ENCODE data around the gene BHMT2.

BHMT2 gene, protein sequence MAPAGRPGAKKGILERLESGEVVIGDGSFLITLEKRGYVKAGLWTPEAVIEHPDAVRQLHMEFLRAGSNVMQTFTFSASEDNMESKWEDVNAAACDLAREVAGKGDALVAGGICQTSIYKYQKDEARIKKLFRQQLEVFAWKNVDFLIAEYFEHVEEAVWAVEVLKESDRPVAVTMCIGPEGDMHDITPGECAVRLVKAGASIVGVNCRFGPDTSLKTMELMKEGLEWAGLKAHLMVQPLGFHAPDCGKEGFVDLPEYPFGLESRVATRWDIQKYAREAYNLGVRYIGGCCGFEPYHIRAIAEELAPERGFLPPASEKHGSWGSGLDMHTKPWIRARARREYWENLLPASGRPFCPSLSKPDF

DNA sequence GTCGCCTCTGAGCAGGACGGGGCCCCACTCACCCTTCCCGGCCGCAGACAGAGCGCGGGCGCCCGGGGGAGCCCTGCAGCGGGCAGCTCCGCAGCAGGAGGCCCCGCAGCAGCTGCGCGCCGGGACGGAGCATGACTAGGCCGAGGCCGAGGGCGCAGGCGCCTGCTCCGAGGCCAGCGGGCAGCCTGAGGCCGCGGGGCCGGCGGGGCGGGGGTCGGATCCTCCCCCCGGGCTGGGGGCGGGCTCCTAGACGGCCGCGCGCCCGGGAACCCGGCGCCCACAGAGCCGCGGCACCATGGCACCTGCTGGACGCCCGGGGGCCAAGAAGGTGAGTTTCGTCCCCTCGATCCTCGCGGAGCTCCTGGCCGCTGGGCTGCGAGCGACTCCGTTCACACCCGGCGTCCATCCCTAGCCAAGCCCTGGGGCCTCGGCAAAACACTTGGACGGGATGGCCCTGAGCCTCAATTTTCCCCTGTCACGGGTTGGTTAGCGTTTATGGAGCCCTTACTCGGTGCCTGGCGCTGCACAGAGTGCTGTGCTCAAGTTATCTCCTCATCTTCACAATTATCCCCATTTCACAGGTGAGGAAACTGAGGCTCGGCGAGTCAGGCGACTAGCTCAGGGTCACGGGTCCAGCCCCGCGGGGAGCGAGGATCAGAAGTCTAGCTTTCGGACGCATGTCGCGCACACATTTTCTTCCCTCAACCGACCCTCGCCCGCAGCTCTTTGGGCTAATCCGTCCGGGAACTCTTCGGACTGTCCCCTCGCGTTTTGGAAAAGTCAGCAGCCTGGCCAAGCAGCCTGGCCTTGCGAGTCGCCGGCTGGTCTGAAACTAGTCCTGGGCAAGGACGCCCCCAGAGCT, at the start of gene BHMT2, which contains the start of gene DMGDH:
TSS of gene BHMT2 (plus strand) at position 280 of the 862 bp plus-strand sequence. CDS start at position 296, 16 bp downstream.
TSS of gene DMGDH (minus strand) at position 187 of the 862 bp plus-strand sequence. CDS start at position 133, 54 bp downstream.
- DNase-seq: no peak

DNA sequence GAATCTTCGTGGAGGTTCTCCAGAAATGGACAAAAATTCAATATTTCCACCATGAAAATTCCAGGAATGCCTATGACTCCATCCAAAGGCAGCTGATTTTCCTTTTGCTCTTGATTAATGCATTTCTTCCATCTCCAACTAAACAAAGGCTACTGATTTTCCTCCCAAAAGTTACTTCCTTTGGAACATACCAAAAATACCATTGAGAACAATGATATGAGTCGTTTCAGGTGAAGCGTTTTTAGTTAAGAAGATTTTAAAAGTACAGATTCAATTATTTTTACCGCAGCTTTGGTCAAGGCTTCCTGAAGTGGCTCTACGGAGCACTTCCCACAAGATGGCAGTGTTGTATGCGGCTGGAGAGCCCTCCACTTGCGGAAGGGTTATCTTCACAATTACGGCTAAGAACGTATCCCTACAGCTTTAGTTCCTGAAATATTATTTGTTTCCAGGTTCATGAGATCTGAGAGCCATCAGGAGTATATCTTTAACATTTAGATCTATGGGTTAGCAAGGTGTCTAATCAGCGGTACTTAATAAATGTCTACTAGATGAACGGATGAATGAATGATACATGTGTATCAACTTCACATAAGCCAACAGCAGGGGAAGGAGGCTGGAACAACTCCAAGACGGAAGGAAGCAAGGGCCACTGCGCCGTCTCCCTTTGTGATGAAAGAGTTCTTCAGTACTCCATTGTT, 48.6 kb upstream of the BHMT2 start:
- DNase-seq: peak; percentile 78

DNA sequence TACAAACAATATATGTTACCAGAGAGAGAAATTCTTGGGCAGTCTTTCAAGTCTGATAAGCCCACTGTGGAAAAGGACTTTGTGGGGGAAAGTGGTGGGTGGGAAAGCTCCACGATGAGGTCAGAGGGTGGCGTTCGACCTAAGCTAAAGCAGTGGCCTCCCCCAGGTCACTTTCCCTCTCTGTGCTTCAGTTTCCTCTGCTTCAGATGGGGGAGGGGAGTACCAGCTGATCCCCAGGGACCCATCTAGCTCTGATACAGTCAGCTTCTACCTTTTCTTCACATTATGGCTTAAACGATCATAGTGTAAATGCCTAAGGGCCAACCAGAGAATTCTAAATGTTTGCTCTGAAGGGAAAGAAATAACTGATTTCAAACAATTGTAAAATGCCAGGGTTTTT, 47.8 kb upstream of the BHMT2 start:
- peak; percentile 43 for DNase-seq

DNA sequence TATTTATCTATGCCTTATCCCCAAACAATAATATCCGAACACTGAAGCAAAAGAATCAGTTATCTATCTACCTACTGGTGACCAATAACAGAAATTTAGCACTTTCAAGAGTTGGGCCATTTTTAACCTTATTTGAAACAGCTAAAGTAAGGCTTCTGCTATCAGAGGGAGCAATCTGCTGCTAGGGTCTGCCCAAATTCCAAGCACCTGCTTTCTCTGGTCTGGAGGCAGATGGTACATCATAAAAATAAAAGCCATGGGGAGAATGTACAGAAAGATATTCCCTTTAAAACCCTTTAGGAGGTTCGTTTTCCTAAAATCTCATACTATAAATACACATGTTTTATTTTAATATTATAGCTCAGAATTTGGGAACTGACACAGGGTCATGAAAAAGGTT, 46.8 kb upstream of the BHMT2 start:
- peak; percentile 34 for DNase-seq

DNA sequence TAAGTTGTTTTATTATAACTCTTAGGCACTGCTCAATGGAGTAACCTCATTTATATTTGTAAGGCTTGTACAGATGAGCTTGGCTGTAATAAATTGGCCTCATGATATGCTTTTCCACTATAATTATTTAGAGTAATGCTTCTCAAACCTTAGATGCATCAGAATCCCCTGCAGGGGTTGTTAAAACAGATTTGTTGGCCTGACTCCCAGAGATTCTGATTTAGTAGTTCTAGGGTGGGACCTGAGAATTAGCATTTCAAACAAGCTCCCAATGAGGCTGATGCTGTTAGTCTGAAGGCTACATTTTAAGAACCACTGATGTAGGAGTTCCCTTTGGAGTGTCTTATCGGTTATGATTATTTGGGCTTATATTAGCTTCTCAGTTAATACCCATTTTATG, 46.2 kb upstream of the BHMT2 start:
- DNase-seq: no peak

DNA sequence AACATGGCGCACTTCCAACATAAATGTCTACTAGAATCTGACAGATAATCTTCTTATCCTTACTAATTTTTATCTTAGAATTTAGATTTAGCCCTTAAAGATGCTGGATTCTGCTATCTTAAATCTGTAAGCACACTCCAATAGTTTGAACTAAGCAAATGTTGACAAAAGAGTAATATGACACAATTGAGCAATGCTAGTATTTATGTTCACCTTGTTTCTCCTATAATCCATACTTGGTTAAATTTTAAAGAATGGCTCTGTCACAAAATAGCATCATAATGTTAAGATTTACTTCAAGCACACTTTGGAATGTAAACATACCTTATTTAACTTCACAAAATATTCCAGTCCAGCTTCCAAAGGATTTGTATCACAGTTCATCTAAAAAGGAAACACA, 45.6 kb upstream of the BHMT2 start:
- no peak for DNase-seq

DNA sequence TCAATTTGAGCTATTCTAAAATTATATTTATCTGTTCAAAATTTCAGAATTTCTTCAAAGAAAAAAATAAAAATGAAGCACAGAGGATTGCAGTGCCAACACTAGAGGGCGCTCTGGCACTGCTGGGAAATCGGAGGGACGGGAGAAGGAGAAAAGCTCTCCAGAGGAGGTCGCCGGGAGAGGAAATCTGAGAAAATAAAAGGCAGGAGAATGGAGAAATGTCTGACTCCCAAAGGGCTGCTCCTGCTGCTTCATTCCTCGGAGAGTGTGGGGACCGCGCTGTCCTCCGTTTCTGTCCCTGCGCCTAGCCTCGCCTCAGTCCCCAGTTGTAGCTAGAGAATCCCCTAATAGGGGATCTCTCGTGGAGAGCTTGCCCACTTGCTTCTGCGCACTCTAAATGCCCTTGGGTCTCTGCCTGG, 44.5 kb upstream of the BHMT2 start:
- peak; percentile 60 for DNase-seq

DNA sequence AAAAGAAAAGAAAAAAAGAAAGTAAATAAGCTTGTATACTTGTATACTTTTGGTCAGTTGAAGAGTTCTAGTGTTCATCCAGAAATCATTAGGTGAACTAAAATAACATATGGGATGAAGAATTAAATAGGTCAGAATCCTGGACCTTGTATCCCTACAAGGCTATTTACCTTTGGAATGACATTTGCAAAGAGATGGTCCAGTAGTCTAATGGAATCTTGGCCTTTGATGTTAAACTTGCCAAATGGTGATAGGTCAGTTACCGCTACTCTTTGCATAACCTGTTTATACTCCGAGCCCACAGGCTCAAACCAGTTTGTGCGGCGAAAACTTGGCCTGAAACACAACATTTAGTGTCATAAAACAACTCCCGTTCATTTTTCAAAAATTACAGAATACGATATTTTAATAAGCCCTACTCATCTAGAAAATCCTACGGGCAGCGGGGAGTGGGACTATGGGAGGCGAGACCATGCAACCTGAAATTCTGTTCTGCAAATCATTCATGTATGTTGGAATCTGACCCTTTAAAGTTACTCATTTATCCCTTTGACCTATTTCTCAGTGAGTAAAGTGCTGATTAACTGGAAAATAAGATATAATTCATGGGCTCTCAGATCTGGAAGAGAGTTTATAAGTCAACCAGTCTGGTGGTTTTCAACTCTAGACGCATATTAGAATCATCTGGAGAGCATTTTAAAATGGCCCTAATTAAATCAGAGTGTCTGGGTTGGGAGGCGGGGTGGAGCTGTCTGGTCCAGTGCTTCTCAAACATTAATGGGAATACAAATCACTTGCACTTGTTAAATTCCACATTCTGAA, 38.7 kb upstream of the BHMT2 start:
- no peak for DNase-seq

DNA sequence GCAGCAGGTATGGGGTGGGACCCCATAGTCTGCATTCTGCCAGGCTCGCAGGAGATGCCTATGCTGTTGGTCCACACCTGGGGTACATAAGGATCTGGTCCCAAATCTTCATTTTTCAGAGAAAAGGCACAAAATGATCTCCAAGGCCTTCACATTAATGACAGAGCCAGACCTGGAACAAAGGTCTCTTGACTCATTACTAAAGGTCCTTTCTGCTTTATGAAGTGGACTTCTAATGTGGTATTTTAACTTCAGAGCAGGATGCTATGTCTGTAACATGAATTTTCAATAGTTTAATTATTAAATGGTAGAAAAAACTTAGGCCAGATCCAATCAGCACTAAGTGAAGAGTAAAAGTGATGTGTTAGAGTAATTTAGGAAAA, 38.1 kb upstream of the BHMT2 start:
- no peak for DNase-seq

DNA sequence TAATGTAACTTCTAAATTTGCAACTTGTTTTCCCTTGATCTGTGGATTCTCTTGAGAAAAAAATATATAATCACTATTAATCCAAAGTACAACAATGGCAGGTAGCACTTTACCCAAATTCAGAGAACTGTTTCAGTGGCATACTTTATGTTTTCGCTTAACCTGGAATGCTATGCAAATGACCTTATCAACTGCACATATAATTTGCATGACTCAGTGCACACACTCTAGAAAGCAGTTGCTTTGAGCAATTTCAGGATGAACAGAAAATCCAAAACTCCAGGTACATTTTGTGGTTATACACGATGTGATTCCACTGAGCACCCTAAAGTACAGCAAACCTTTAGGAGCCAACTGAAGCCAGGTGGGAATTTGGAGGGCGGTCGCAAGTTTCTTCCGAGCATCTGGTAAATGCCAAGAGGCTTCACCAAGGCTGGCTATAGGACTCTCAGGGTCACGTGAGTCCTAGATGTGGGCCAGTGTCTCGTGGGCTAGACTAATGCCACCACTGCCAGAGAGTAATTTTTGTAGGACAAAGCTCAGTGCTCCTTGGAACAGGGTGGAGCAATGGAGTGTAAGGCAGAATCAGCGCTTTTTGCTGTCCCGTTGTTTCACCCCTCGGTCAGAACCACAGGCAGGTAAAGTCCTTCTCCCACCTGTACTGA, 37.4 kb upstream of the BHMT2 start:
- no peak for DNase-seq

DNA sequence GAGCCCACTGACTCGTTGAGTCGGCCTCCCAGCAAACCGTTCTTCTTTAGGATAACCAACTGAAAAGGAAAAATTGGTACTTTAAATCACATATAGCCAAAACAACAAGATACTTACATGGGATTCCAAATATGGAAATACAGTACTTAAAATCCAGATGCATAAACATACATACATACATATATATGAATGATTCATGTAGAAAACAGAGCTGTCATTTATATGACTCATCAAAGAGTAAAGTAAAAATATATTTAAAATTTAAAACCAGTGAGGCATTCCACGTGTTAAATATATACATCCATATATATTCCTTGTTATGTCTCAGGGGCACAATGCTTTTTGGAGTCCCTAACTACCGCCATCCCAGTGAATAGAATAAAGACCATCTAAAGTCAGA, 36.8 kb upstream of the BHMT2 start:
- no peak for DNase-seq

DNA sequence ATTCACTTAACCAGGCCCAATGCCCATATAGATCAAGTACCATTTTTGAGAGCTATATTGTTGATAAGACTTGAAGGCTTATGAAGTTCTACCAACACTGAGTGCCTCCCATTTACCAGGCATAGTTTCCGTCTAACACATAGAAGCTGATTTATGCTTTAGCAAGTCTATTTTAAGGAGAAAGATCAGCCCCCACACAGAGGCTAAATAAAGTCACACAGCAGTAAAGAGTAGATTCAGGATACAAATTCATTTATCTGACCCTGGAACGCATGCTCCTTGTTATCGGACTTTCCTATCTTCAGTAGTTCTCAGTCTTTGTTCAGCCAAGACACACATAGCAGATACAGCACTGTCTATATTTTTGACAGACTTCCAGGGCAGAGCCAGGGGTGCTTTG, 34.3 kb upstream of the BHMT2 start:
- no peak for DNase-seq

DNA sequence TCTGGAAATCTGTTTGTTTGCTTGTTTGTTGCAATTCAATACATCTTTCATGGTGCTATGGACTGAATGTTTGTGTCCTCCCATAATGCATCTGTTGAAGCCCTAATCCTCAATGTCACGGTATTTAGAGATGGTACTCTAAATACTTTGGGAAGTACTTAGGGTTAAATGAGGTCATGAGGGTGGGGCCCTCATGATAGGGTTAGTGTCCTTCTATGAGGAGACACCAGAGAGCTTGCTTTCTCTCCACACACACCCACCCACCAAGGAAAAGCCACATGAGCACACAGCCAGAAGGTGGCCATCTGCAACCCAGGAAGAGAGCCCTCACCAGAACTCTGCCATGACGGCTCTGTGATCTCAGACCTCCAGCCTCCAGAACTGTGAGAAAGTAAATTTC, 32.8 kb upstream of the BHMT2 start:
- DNase-seq: no peak

DNA sequence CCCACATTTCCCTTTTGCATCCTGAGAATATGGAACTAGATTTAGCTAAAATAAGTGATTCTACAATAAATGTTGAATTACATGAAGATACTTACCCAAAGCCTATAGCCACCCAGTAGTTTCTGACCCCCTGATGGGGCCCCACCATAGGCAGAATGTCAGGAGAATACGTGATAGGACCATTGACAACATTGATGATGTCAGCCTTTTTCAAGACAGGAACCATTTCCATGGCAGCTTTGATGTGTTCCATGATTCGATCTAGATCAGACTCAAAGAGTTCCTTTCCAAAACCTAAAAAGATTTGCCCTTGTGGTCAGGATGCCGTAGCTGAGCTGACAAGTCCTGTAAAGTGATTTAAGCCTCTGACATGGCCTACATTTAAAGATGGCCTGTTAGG, 27.4 kb upstream of the BHMT2 start:
- DNase-seq: no peak

DNA sequence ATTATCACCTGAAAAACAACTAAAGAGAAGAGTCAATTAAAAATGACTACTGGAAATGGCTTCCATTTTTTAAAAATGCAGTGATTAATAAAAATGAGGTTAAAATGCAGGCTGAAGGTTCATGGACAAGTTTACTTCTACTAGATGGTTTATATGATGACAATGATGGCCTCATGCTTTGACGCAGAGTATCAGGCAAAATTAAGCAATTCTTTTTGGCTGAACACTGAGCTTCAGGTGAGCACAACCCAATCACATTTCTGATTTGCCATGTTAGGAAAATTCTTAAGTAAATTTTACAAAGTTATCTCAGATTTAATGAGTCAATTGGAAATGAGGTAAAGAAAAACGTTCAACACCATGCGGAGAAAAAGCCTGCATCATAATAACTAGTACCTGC, 22.4 kb upstream of the BHMT2 start:
- no peak for DNase-seq

DNA sequence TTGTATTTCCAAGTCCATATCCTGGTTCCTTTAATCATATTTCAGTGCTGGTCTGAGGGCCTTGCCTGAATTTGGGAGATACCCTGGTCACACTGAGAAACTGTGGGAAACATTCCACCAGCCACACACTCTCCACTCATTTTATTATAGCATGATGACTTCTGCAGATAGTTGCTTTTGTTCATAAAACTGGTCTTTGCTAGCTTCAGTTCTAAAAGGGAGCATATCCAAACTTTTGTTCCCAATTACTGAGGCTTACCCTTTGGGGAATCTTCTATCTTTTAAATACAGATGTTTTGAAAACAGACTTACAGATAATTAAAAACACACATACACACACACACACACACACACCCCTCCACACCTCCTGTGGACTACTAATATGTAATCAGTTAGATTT, 21.1 kb upstream of the BHMT2 start:
- DNase-seq: no peak

DNA sequence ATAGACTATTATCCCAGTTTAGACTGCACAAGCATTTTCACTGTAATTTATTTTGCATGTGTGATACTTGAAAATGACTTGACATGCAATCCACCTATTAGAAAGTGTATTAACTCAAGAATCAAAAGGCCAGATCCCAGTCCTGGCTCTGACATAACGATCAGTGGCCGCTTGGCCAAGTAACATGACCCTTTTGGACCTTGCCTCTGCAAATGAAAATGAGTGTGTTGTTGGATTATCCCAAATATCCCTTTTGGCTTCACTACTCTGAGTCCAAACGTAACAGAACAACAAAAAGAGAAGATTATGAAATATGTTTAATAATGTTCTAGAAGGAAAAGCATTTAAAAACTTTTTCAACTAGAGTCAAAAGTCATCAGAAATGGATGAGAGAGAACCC, 19.1 kb upstream of the BHMT2 start:
- no peak for DNase-seq

DNA sequence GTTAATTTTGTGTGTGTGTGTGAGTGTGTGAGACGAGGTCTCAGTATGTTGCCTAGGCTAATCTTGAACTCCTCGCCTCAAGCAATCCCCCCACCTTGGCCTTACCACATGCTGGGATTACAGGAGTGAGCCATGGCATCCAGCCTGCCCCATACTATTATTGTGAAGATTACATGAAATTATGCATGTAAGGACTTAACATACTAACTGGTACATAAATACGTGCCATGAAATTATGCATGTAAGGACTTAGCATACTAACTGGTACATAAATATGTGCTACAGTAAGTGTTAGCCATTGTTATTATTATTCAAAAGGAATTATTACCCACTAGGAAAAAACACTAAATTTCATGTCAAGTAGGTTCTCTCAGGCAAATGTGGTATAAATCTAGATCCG, 16.2 kb upstream of the BHMT2 start:
- DNase-seq: no peak

DNA sequence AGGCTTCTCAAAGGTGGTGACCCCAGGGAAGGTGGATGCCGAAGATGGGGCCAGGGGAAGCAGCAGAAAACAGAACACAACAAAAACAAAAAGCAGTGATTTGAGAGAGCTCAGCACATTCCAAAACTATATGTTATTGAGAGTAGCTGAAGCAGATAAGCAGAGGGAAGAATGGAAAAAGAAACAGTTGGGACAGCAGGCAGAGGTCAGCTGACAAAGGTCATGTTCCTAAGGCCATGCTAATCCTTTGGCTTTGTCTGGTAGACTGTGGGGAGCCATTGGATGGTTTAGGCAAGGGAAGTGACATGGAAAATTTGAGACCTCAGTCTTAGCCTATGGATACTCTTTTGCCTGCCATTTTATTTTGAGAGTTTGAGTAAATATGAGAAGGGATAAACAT, 14.6 kb upstream of the BHMT2 start:
- DNase-seq: no peak

DNA sequence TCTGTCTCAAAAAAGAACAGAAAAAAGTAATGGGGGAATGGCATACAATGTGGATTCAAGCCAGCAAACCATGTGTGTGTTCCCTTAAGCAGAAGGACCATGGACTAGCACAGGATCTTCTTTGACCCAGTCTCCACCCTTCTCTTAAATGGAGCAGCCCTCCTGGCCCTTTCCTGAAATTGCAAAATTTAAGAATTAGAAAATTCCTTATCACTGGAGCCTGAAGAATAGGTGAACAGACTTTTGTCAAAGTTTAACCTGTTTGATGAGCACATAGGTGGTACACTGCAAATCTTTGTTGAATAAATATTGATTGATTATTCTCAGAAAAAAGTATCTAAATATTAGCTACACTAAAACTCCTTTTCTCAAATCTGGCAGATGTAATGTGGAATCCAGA, 12.7 kb upstream of the BHMT2 start:
- DNase-seq: no peak

DNA sequence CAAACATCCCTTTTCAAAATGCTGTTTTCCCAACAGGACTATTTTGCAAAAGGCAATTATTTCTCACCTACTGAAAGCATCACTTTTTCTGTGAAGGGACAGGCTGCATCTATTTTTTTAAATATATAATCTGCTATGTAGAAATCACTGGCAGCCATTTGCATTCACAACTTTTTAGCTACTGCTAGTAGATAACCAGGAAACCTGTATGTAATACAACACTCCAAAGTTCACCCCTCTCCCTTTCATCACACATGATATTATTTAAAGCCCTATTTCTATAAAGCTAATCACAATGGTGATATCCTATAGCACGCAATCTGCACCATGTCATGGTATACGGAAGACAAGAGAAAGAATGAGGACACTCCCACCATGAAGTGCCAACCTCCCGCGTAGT, 9.9 kb upstream of the BHMT2 start:
- DNase-seq: no peak

DNA sequence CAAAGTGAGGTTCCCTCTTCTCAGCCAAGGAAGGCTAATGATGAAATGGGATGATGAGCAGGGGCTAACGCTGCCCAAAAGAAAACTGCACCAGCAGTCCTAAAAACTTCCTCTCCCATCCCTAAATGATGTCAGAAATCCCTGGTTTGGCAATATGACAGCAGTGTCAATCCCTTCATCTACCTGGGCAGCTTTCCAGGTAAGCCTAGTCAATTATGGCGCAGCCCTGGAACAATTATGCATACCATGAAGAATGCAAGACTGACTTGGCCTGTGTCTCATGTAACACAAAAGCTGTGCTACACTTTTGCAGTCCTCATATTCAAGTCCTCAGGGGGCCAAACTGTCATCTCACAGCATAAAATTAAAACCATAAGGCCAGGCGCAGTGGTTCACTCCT, 7.1 kb upstream of the BHMT2 start:
- DNase-seq: no peak

All from NCI-H2171 treated with DMSO at 0.1 percent for 48 hours (cell line).